HG03045 (cell line): ENCODE data around the gene SPI1.
"Not testable (repeated sequence)": the region's sequence is repeated elsewhere in the genome, so short reads cannot be mapped to it uniquely, and the experiment has no call there.

Experiments
- ATAC-seq: cut with Tn5 transposase; IDR thresholded peaks from one replicate; pipeline ENCODE4 v1.9.1; 2021; ENCODE audit warnings: mild to moderate bottlenecking, moderate library complexity; ENCODE audit not compliant: unreplicated experiment

SPI1 gene

DNA sequence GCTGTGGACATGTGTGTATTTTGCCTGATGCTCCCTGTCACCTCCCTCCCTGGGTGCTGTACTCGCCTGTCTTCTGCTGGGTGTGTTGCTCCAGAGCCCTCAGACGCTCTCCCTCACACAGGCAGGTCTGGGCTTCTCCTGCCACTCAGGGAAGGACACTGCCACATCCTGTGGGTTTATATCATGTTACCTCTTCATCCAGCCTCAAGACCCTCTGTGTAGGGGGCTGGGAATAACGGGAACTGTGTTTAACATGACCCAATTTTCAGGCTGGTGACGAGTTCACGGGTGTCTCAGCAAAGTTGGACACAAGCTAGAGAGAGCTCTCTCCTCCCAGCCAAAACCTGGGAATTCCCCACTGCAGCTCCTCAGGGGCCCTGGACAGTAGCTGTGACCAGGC is 50.4 kb downstream of the SPI1 start:
- no peak for ATAC-seq

DNA sequence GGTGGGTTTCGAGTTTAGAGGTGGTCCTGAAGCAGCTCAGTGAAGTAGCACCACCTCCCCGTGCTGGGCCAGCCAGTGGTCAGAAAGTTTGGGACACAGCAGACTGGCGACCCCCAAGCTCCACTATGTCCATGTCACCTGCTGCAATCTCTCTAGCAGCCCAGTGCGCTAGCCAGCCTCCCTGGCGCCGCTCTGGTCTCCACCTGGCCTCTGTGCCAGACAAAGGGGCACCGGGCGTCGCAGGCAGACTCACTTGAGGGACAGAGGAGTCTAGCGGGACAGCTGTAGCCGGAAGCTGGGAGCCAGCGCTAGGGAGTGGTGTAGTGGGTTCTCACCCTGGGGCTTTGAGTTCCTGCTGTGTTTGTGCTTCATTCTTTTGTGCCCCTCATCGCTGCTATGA is 51.3 kb downstream of the SPI1 start:
- ATAC-seq: no peak

DNA sequence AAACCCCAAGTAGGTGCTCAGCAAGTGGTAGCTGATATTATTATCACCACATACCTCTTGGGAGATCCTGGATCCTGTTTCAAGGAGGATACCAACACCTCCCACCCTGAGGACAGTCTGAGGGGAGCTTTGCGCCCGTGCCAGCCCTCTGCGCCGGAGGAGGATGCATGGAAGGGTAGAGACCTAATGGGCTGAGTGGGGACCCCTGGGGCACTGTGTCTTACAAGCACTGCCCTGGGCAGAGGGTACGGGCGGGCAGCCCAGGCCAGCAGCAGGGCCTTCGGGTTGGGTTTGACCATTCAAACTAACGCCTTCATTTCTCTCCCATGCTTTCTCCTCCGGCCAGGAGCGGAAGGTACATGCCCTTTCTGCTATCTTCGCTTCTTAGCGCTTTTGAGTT is 52.1 kb downstream of the SPI1 start:
- ATAC-seq: no peak

DNA sequence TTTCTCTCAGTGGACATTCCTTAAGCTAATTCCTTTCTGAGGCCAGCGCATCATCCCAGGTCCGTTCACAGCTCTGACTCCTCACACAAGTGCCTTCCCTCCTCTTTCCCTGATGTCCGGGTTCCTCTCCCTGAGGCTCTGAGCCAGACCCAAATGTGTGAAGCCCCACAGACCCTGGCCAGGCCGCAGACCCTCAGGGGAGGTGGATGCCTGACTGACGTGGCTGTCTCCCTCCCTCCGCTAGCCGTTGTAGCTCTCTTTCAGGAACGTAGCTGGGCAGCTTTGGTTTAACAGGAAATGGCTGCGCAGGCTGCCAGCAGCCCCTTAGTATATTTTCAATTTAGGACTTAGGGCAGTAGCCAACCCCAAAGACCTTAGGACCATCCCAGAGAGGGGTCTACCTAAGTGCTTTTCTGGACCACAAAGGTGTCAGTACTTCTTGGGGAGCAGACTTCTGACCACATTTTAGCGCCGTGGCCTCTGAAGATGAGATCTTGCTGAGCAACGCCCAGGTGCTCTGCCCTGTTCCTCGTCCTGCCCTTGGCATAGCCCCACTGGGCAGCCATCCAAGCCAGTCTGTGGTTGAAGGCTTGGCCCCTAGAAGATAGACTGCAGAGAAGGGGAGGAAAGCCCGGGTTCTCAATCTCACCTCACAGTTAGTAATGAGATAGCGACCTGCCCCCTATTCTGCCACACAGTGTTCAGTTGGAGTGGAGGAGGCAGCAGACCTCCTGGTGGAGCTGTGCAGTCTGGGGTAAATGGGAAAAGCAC is 52.9 kb downstream of the SPI1 start:
- no peak for ATAC-seq

DNA sequence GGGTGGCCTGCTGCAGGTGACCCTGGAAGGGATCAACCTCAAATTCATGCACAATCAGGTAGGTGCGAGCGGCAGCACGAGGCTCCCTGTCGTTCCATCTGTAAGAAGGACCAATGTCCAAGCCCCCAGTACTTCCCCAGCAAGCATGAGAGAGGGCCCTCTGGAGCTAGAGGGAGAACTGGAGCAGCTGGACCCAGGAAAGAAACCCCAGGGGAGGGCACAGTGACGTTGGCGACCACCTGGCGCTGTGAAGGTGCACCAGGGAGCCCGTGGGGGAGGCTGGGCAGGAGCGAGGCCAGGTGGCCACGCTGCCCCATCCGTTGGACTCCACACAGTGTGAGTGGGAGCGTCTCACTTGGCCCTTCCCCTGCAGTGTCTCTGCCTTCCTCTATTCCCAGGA is 53.8 kb downstream of the SPI1 start:
- ATAC-seq: no peak

GRCh38 chr11:47318166-47318565 is 60.2 kb downstream of the SPI1 start:
- no peak for ATAC-seq

GRCh38 chr11:47317064-47317828 is 61.1 kb downstream of the SPI1 start:
- no peak for ATAC-seq

DNA sequence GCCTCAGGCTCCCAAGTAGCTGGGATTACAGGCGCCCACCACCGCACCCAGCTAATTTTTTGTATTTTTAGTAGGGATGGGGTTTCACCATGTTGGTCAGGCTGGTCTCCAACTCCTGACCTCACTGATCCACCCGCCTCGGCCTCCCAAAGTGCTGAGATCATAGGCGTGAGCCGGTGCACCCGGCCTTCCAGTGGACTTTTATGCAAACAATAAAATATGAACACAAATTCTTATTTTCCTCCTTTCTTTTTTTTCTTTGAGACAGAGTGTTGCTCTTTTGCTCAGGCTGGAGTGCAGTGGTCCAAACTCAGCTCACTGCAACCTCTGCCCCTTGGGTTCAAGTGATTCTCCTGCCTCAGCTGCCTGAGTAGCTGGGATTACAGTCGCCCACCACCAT is 61.8 kb downstream of the SPI1 start:
- ATAC-seq: not testable (repeated sequence)

- no peak for ATAC-seq
Observed at GRCh38 chr11:47314992-47315391, 63.4 kb downstream of the SPI1 start.

DNA sequence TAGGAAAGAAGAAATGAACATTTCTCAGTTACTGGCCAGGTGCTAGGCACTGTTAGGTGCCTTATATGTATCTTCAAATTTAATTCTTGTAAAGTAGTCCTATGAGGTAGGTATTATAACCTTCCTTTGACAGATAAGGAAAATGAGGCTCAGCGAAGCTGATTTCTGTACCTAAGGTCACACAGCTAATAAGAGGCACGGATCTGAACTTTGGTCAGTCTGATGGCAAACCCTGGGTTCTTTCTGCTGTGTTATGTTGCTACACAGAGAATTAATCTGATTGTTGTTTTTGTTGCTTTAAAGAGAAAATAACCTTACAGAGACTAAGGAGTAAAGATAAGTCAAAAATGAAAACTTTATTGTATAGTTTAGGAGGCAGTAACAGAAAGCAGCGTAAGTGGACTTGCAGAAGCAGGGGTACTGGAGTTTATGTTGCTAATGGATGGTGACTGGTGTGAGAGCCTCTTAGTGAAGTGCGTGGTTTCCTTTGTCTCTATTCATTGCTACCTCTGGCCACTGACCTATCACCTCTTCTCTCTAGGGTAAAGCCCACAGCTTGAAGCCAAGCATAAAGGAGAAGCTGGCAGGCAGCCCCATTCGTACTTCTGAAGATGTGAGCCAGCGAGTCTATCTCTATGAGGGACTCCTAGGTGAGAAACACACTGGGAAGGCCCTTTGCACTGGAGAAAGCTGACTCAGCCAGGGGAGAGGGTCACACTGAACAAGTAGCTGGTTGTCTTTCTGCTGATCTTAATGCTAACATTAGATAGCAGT is 70.1 kb downstream of the SPI1 start:
- ATAC-seq: no peak

DNA sequence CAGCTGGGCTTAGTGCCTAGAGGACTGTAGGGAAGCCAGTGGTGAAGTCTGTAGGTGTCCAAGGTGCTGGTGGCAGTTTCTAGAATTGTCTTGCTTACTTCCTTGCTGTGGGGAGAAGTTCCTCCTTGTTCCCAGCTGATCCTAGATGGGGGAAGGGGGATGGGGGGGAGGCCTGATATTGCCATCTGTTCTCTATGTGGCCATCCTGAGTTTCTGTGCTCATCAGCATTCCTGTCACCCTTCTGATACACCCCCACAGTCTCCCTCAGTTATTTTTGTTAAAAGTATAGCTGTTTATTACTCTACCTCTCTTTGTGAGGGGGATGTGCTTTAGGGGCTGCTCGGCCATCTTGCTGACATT is 71.9 kb downstream of the SPI1 start:
- no peak for ATAC-seq

DNA sequence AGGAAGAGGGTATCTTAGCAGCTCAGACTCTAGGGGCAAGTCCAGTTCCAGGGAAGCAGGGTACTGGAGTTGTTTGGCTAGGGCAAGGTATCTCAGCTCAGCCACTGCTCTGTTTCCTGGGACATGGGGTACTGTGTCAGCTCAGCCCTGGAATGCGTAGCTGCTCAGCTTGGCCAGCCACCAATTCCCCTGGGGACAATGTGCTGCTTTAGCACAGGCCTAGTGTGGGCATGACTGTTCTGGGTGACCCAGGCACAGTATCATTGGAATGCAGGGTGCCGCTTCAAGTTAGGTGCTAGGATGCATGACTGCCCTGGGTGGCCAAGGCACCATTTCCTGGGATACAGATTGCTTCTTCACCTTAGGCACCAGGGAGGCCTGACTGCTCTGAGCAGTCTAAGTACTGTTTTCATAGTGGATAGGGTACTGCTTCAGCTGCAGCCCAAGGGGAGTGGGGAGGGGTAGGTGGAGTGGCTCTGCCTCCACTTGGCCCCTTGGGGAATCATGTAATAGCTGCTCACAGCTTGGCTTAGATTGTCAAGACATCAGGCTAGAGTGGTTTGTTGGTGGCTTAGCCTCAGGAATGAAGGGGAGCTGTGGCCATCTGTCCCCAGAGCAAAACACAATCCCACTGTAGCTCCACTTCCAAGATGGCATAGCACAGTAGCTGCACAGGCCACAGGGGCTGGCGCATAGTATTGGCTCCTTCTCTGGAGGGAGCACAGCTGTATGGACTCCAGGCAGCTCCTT is 72.4 kb downstream of the SPI1 start:
- no peak for ATAC-seq
